Endodermal cell (in vitro differentiated cells): Measurements from ENCODE around the gene CALHM3. TPM values are rescaled to one million over a fixed set of nuclear protein-coding genes. Genes with fewer than 3 reads are reported as not detected.

Experiments
- DNase-seq: peaks from one replicate; pipeline ENCODE4 v3.0.0-alpha.2; 2017
- H3K27ac ChIP-seq: 2 replicates; pipeline ENCODE4 v1.5.1; 2013; ENCODE audit warnings: mild to moderate bottlenecking, low read depth, low read length, moderate library complexity
- H3K27me3 ChIP-seq: 2 replicates; pipeline ENCODE4 v1.6.1; 2013; ENCODE audit warnings: mild to moderate bottlenecking, low read length, moderate library complexity; ENCODE audit not compliant: insufficient read depth, control insufficient read depth, poor library complexity, severe bottlenecking
- H3K36me3 ChIP-seq: 2 replicates; pipeline ENCODE4 v1.7.0; 2013; ENCODE audit warnings: mild to moderate bottlenecking, low read length, moderate library complexity; ENCODE audit not compliant: control insufficient read depth, insufficient read depth
- H3K4me1 ChIP-seq: one replicate; pipeline ENCODE4 v1.7.0; 2013; ENCODE audit warnings: low read length; ENCODE audit not compliant: control insufficient read depth, insufficient read depth
- H3K4me3 ChIP-seq: 2 replicates; pipeline ENCODE4 v1.5.1; 2013; ENCODE audit warnings: mild to moderate bottlenecking, low read length, moderate library complexity
- H3K9ac ChIP-seq: 2 replicates; pipeline ENCODE4 v1.6.1; 2013; ENCODE audit warnings: mild to moderate bottlenecking, low read length, moderate library complexity; ENCODE audit not compliant: poor library complexity, severe bottlenecking; ENCODE audit errors: extremely low read depth
- H3K9me3 ChIP-seq: 2 replicates; pipeline ENCODE4 v1.6.1; 2013; ENCODE audit warnings: mild to moderate bottlenecking, low read length, moderate library complexity; ENCODE audit not compliant: control insufficient read depth
- H3K27ac Mint-ChIP-seq: 2 replicates; pipeline ENCODE4 v1.8.0; 2020; ENCODE audit warnings: mixed read lengths
- H3K27me3 Mint-ChIP-seq: 2 replicates; pipeline ENCODE4 v1.8.0; 2021; ENCODE audit warnings: mild to moderate bottlenecking, mixed read lengths; ENCODE audit not compliant: insufficient read depth
- H3K36me3 Mint-ChIP-seq: 2 replicates; pipeline ENCODE4 v1.8.0; 2020; ENCODE audit warnings: low read depth, mixed read lengths
- H3K4me1 Mint-ChIP-seq: 2 replicates; pipeline ENCODE4 v1.8.0; 2020; ENCODE audit warnings: mixed read lengths
- H3K4me3 Mint-ChIP-seq: 2 replicates; pipeline ENCODE4 v1.8.0; 2020; ENCODE audit warnings: mild to moderate bottlenecking, moderate library complexity, mixed read lengths
- H3K9me3 Mint-ChIP-seq: 2 replicates; pipeline ENCODE4 v1.8.0; 2020; ENCODE audit warnings: mild to moderate bottlenecking, mixed read lengths
- WGBS, 2 experiments: methylation state at CpG; one replicate each; pipeline versions ENCODE4 v1.1.5 to v1.1.7; 2013; ENCODE audit warnings: missing lambda C conversion rate in 2 of 2, mixed read lengths in 1 of 2; ENCODE audit not compliant: insufficient coverage in 1 of 2, insufficient read length in 1 of 2; 5-methylcytosine and 5-hydroxymethylcytosine counted together
- total RNA-seq, 2 donors: library from RNA; stranded (reverse); fragmentation: NEBNext Ultra II Directional in 1 of 2; extraction: Animal tissue kit (Norgen Biotek cat#: 25700) in 1 of 2; gene quantifications; 2 replicates in 1 of 2; 3 replicates in 1 of 2; pipeline ENCODE4 v1.2.1, GENCODE V29; 2021
- TF ChIP-seq, protein P1 (sequence below): fragments of 200-600 bp; sonication (generic); conservative IDR thresholded peaks from 2 replicates; pipeline ENCODE4 v1.5.0; 2021; ENCODE audit warnings: antibody characterized with exemption, mild to moderate bottlenecking

Gene CALHM3
- total RNA-seq, 2 donors from 2014 or later: not detected

GRCh38 chr10:103481974-103482531 lies 3.0 kb upstream of the CALHM3 start:
- Histone ChIP-seq H3K4me1 (no peaks in the 10 kb centered on the region), H3K36me3 (no peaks in the 10 kb centered on the region), H3K9me3 (no peaks in the 10 kb centered on the region), H3K27ac (no peak overlapping the region), H3K4me3 (no peak overlapping the region), H3K27me3 (no peaks in the 10 kb centered on the region), H3K9ac (no peak overlapping the region)
- H3K4me1 Mint-ChIP-seq: no peaks in the 10 kb centered on the region
- H3K27me3 Mint-ChIP-seq: peaks cover 3% of the 10 kb centered on the region
- H3K9me3 Mint-ChIP-seq: no peaks in the 10 kb centered on the region
- DNase-seq: no peak
- no peaks in the 10 kb centered on the region for H3K36me3 Mint-ChIP-seq
- WGBS, 2 experiments: 76 to 80% methylated on average over 10 to 11 of the region's 12 CpGs
- no peak overlapping the region for H3K27ac Mint-ChIP-seq
- H3K4me3 Mint-ChIP-seq: no peak overlapping the region
- TF ChIP-seq, protein P1, sequence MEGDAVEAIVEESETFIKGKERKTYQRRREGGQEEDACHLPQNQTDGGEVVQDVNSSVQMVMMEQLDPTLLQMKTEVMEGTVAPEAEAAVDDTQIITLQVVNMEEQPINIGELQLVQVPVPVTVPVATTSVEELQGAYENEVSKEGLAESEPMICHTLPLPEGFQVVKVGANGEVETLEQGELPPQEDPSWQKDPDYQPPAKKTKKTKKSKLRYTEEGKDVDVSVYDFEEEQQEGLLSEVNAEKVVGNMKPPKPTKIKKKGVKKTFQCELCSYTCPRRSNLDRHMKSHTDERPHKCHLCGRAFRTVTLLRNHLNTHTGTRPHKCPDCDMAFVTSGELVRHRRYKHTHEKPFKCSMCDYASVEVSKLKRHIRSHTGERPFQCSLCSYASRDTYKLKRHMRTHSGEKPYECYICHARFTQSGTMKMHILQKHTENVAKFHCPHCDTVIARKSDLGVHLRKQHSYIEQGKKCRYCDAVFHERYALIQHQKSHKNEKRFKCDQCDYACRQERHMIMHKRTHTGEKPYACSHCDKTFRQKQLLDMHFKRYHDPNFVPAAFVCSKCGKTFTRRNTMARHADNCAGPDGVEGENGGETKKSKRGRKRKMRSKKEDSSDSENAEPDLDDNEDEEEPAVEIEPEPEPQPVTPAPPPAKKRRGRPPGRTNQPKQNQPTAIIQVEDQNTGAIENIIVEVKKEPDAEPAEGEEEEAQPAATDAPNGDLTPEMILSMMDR: peak; percentile 78

DNA sequence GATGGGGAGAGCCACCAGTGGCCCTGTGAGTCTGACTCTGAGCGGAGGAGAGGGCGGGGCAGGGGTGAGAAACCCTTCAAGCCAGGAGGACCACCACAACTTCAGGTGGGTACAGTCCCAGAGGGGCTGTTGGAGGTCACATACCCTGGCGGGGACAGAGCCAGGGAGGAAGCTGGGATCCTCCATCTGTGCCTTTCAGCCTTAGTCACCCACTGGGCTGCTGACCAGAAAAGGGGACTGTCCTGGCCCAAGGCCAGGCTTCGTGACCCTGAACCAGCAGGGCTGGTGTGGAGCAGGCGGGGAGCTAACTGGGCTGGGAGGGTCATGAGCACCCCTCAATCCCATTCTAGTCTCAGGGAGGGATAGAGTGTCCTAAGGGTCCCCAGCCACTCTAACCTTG lies 1.5 kb upstream of the CALHM3 start:
- Histone ChIP-seq H3K9me3 (no peaks in the 10 kb centered on the region), H3K4me1 (peaks cover 4% of the 10 kb centered on the region), H3K27ac (no peak overlapping the region), H3K9ac (no peak overlapping the region), H3K36me3 (no peaks in the 10 kb centered on the region), H3K27me3 (no peaks in the 10 kb centered on the region), H3K4me3 (no peak overlapping the region)
- WGBS, 2 experiments: 90 to 100% methylated on average over 2 to 5 of the region's 5 CpGs
- Mint-ChIP-seq H3K9me3 (no peaks in the 10 kb centered on the region), H3K27me3 (no peaks in the 10 kb centered on the region), H3K4me1 (peaks cover 5% of the 10 kb centered on the region), H3K36me3 (no peaks in the 10 kb centered on the region), H3K4me3 (no peak overlapping the region), H3K27ac (no peak overlapping the region)
- DNase-seq: no peak
- TF ChIP-seq, protein P1: no peak

GRCh38 chr10:103478671-103479070 lies 369 bp downstream of the CALHM3 start:
- TF ChIP-seq, protein P1: no peak
- Mint-ChIP-seq H3K9me3 (no peaks in the 10 kb centered on the region), H3K36me3 (no peaks in the 10 kb centered on the region), H3K27me3 (no peaks in the 10 kb centered on the region), H3K27ac (no peak overlapping the region), H3K4me1 (peaks cover 5% of the 10 kb centered on the region), H3K4me3 (no peak overlapping the region)
- Histone ChIP-seq H3K4me3 (no peak overlapping the region), H3K36me3 (no peaks in the 10 kb centered on the region), H3K9me3 (no peaks in the 10 kb centered on the region), H3K9ac (no peak overlapping the region), H3K27me3 (no peaks in the 10 kb centered on the region), H3K4me1 (peaks cover 4% of the 10 kb centered on the region), H3K27ac (no peak overlapping the region)
- DNase-seq: no peak
- WGBS, 2 experiments: 90 to 93% methylated on average over 17 to 22 of the region's 22 CpGs
